GM18907 (cell line): Measurements from ENCODE around the gene LDLRAD4.

ENCODE experiments used
- ATAC-seq: cut with Tn5 transposase; IDR thresholded peaks from one replicate; pipeline ENCODE4 v1.9.1; 2021; ENCODE audit warnings: mild to moderate bottlenecking, moderate library complexity; ENCODE audit not compliant: unreplicated experiment

The LDLRAD4 gene

DNA sequence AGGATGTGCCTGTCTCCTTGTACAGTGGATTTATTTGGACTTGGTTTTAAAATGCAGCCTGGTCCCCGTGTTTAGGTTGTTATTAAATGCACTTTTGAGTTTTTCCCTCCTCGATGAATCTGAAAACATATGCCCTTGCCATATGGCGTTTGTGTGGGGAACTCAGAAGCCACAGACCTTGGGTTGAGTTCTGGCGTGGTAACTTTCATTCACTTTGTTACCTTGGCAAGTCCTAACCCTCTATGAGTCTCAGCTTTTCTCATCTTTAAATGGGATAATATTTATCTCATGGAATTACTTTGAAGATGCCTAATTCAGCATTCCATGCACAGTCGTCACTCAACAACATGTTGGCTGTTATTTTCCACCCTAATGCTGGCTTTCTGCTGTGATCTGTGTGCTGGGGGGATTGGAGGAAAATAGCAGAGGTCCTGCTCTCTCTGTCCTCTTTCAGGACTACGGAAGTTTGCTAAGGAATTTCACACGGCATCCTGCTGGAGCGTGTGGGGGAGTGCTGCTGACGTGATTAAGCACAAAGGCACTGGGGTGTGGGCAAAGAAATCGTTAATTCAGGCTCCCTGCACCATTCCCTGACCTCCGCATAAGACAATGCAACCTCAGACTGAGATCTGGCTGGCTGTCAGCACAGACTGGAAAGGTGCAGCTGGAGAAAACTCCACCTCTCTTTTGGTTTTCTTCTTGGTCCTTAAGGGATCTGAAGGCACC is 61.7 kb downstream of the LDLRAD4 start:
- ATAC-seq: no peak

DNA sequence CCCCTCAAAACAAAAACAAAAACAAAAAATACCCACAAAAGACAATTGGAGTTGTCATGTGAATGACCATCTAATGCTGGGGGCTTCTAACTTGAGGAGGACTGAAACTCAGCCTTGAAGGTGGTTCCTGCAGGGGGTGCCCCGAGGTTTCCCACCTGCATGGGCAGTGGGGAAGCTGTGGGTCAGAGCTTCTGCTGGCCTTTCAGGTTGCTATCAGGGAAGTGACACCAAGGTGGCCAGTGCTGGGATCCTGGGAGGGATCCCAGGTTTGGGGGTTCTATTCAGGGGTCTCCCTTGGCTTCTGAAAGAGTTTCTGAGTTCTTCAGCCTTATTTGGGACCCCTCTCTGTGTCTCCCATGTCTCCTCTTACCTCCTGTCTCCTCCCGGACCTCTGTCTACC is 62.8 kb downstream of the LDLRAD4 start:
- ATAC-seq: no peak

DNA sequence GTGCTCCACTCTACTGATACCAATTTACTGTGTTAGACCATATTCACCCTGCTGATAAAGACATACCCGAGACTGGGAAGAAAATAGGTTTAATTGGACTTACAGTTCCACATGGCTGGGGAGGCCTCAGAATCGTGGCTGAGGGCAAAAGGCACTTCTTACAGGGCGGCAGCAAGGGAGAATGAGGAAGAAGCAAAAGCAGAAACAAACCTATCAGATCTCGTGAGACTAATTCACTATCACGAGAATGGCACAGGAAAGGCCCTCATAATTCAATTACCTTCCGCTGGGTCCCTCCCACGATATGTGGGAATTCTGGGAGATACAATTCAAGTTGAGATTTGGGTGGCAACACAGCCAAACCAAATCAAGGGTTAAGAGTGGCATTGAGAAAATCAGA is 65.2 kb downstream of the LDLRAD4 start:
- no peak for ATAC-seq

DNA sequence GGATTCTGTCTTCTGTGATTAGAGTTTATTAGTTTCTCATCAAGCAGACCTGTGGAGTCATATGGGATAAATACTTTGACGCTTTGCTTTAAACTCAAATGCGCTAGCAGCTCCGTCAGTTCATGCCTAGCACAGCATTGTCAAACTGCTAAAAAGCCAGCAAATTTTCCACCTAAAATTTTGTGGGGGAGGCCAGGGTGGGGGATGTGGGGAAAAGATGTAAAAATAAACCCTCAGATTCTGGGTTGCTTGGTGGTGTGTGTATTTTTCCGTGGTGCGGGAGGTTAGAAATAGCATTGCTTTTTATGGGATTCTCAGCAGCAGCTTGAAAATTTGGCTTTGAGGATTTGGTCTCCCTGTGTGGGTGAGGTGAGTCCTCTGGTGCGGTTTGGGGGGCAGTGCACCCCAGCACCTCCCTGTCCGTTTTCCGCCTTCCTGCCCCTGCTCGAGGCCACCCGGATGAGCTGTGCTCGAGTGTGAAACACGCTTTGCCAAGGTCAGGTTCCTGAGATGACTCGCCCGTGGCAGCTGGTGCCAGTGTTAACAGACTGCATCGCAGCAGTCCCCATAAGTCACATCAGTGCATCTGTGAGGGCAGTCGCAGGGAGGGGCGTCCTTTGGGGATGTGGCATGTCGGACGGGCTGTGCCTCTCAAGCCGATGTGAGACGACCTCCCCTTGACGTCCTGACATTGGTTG is 65.9 kb downstream of the LDLRAD4 start:
- ATAC-seq: no peak

DNA sequence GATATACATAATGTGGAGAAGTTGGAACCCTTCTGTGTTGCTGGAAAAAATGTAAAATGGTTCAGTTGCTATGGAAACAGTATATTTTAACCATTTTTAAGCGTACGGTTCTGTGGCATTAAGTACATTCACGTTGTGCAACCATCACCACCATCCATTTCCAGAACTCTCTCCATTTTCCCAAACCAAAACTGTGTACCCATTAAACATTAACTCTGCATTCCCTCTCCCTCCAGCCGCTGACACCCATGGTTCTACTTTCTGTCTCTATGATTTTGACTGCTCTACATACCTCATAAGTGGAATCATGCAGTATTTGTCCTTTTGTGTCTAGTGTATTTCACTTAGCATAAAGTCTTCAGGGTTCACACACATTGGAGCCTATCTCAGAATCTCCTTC is 67.3 kb downstream of the LDLRAD4 start:
- no peak for ATAC-seq

DNA sequence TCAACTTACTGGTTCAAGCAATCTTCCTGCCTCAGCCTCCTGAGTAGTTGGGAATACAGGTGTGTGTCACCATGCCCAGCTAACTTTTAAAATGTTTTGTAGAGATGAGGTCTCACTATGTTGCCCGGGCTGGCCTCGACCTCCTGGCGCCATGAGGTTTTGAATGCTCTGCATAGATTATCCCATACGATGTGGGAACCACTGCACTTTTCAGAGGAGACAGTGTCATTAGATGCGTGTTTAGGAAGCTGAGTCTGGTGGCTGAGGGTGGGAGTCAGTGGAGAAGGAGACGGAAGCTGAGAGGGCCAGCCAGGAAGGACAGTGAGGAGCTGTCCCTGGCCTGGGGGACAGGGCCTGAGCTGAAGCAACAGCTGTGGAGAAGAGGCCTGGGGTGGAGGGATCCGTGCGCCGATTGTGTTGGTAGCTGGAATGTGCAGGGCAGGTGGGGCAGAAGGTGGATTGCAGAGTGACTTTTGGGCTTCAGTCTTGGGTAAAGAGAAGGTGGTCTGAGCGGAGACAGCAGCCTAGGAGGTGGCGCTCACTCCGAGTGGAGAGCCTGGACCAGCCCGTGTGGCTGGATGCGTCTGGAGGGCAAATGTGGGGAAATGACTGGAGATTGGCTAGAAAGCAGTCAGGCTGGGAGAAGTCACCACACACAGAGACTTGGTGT is 68.0 kb downstream of the LDLRAD4 start:
- no peak for ATAC-seq

DNA sequence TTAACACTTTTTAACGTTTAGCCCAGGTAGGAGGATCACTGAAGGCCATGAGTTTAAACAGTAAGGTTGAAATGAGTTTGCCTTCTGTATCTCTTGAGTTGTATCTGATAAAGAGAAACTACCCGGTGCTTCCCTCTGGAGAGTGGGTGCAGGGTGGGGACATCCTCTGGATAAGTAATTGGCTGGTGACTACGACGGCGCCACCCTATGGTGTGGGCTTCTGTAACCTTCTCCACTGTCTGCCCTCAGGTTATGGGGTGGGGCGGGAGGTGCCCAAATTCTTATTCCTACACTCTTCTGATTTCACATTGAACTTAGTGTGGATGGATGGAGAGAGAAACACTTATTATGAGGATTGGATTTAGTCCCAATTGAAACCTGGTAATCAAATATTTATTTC is 68.8 kb downstream of the LDLRAD4 start:
- ATAC-seq: no peak

DNA sequence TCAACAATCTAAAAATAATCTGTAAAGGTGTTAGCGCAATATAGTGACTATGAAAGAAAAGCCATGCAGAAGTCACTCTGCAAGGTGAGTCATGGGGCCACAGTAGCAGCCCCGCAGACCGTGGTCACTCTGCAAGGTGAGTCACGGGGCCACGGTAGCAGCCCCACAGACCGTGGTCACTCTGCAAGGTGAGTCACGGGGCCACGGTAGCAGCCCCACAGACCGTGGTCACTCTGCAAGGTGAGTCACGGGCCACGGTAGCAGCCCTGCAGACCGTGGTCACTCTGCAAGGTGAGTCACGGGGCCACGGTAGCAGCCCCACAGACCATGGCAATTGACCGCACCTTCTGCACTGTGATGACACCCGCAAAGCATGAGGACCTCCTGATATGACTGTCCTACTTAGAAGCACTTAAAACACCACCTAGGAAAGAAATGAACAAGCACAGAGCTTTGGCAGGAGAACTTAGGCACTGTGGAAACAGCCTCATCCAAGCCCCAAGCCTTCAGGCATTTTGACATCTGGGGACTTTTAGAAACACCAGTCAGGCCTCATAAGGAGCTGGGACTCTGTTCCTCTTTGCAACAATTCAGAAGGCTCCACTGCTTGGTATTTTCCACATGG is 70.1 kb downstream of the LDLRAD4 start:
- ATAC-seq: no peak

DNA sequence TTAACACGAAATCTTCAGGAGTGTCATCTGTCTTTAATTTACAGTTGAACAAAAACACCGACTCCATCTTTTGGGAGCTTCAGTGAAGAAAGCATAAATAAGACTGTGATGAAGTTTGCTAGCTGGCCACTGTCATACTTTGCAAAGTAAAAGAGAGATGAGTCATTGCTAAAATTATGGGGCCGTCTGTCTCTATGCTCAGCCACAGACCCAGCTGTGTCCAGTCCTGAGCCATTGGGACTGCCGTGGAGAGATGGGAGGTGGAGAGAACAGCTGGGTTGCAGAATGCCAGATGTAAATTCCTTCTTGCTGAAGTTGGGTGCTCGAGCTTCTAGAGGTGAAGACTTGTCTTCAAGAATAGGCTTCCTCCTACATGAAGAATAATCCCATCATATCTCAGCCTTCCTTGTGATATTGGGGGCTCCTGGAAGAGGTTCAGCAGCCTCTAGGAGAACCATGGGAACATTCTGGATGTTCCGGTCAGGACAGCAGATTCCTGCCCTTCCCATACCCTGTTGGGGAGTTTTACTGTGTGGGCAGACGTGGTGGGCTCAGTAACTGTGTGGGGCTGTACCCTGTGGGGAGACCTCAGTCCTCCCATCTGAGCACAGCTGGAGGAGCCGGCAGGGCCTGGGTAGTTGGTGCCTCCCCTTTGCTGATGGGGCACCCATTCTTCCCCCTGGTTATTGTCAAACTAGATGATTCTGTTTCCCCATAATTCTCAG is 71.1 kb downstream of the LDLRAD4 start:
- no peak for ATAC-seq

DNA sequence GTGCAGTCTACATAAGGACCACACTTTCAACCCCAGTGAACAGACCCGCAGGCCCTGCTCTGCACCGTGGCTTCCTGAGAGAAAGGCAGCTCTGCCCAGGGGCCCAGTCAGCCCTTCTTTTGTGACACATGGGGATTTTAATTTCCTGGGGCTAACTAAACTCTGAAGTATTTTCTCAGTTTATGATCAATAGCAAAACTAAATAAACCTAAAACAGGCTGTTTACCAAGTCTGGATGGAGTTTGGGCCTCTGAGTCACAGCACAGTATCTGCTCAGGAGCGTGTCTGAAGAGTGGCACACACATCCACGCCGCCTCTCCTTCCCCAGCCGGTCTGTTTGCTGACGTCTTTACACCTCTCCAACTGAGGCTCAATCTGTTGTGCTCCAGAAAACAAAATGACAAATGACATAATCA is 72.3 kb downstream of the LDLRAD4 start:
- no peak for ATAC-seq

DNA sequence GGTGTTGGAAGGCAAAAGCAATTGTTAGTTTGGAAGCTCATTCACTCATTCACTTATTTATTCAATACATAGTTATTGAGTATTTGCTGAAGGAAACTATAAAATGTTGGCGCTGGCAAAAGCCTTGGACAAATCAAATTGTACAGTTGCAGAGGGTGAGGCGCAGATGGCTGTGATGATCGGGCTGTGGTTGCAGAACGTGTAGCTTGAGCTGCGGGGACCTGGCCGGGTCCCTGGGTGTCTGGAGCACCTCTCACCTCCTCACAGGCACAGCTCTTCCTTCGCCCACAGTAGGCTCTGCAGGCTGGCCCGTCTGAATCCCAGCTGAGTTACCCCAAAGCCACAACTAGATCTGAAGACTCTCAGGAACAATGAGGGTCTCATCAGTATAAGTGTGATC is 72.7 kb downstream of the LDLRAD4 start:
- ATAC-seq: no peak

DNA sequence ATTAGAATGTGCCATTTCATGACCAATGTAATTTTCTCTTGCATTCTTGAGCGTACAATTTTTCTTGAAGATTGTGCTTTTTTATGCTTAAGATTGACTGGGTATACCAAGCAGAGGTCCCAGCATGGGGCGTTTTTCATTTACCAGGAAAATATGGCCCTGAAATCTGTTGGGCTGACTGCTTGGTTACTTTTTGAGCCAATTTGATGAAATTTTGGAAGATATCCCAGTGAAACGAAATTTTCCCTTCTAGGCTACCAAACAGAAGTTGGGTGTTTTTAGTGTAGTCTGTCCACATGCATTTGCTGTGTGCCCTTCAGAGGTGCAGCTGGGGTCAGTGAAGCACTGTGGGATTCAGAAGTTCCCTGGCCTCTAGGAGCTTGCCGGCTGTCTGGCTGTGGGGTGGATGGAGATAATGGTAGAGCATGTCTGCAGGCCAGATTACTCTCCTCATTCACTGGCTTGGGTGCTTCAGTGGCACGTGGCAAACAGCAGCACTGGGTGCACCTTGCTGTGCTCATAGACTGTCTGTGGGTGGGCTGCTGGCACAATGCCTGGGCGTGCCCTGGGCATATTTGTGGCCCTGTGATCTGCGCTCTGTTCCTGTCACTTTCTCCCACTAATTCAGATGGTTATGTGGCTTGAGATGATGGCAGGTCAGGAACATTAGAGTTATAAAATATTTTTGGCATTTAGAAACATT is 73.3 kb downstream of the LDLRAD4 start:
- ATAC-seq: no peak

DNA sequence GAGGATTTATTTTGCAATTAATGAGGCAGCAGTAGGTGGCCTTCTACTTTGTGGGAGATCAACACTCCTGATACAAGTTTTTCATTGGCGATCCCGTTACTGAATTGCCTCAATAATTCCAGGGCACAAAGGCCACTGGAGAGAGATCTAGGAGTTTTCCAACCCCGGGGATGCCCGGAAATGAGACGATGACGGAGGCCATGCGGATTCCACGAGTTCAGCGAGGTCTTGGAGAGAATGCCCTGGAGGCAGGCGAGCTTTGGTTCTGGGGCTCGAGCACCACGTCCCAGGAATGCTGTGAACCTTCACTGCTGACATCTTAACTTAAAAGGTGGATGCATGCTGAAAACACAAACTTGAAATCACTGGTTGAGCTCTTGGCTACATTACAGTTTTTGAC is 74.2 kb downstream of the LDLRAD4 start:
- ATAC-seq: no peak

DNA sequence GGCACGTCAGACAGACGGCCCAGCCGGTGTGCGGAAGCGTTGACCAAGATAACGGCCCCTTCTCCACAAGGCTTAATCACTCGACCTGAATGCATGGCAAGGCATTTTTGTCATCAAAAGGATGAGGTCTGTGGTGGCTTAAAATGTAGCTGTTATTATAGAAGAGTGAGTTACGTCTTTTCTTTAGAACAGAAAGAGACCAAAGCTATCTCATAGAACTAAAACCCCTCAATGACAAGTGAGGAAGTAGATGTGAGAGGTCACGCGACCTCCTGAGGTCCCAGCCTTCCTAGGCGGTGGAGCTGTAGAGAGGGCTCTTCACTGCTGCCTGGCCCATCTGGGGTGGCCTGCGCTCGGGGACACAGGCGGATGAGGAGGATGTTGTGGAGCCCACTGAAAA is 75.7 kb downstream of the LDLRAD4 start:
- no peak for ATAC-seq

DNA sequence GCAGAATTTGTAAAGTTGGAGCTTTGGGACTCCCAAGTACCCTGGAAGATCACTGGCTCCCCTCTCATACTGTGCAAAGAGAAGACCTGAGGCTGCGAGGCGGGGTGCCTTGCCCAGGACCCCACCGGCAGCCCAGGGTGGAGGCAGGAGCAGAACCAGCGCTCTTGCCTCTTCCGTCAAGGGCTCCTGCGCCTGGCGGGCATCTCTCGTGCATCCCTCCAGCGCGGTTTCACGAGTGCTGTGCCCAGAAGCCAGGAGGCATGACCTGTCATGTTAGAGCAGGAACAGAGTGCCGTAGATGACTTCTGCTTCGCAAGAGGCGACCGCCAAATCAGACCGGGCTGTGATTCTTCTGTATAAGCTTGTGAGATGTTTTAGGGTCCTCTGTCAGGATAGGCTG is 77.3 kb downstream of the LDLRAD4 start:
- ATAC-seq: no peak

DNA sequence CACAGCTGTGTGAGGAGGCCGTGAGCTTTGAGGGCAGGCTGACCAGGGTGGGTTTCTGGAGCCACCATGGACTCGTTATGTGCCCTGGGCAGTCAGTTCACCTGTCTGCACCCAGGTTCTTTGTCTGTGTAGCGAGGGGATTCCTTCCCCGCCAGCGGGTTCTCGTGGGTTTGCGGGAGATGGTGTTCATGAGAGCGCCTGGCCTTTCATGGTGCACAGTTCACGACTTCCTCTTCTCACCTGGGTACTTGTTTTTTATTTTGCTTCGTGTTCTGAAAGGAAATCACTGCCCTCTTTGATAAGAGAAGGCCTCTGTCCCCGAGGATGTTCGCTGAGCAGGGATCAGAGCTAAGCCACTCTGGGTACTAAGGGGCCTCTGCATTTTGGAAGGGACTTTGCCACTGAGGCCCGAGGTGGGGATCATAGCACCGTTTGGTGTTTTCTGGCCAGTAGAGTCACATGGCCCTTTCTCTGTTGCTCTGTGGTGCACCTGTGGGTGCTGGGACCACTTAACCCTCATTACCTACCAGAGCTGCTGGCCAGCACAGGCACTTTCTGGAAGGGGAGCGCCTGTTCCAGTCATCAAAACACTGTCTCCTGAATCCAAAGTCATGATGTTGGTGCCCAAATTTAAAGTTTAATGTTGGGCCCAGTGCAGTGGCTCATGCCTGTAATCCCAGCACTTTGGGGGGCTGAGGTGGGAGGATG is 78.5 kb downstream of the LDLRAD4 start:
- ATAC-seq: no peak

DNA sequence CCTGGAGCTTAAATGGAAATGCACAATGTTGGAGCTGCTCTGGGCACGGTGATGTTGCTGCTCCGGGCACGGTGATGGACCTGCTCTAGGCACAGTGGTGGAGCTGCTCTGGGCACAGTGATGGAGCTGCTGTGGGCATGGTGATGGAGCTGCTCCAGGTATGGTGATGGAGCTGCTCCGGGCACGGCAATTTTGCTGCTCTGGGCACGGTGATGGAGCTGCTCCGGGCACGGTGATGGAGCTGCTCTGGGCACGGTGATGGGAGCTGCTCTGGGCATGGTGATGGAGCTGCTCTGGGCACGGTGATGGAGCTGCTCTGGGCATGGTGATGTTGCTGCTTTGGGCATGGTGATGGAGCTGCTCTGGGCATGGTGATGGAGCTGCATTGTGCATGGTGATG is 79.7 kb downstream of the LDLRAD4 start:
- ATAC-seq: no peak

DNA sequence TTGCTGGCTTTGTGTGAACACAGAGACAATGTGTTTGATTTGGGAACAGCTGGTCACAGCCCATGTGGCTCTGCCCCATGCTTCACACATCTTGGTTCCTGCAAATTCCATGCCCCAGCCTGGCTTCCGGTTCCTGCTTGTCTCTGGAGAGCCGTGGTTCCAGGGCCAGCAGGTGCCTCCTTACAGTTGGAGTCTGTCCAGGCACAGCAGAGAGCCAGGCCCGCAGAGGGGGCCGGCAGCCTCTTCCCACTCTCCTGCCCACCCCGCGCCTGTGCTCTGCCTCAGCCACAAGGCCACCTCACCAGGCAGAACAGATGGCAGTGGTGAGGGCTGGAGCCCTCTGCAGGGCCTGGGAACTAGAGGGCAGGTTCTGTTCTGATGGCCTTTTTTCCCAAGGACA is 81.5 kb downstream of the LDLRAD4 start:
- ATAC-seq: no peak

DNA sequence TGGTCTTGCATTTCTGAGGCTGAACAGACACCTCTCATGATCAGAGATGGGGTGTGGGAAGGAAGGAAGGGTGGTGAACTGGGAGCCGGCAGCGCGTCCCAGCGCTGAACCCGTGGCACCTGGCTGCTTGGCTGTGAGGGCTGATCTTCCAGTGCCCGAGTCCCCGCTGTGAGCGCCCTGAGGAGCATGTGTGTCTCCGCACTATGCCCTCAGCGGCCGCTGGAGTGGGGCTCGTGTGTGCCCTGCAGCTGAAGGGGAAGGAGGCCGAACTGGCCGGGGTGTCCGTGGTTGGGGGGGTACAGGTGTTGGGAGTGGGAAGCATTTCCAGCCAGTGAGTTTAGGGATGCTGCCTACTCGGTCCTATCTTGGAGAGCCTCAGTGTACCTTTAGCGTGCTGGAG is 82.2 kb downstream of the LDLRAD4 start:
- ATAC-seq: no peak

DNA sequence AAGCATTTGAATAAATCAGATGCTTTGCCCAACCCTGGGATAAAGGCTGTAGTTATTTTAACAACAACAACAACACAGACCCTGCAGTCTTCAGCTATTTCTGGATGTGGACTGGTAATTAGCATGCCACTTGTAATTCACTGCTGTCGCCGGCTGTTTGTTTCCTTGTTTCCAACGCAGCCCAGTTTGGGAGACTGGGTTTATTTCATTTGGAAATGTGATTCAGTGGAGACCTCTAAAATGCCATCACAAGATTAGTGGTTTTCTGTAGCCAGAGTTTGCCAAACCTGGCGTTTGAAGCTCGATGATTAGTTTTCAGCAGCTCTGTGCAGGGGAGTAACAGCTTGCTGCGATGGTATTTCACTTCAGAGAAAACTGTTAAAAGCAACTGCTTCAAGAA is 83.5 kb downstream of the LDLRAD4 start:
- ATAC-seq: no peak
